HCT116 (cell line): ENCODE results near the gene TMEM98. TPM values are rescaled to one million over a fixed set of nuclear protein-coding genes. Genes with fewer than 3 reads are reported as not detected.

ENCODE experiments used
- ATAC-seq: fragments of 200-7000 bp; cut with Tn5 transposase; 2 replicates; pipeline ENCODE4 v1.9.1; 2020; ENCODE audit warnings: mild to moderate bottlenecking, moderate library complexity
- BruUV-seq: library from RNA; stranded (reverse); fragments of 400-500 nt; replicated peaks from 2 replicates; lab custom pipeline; 2021; lab: Mats Ljungman, UMichigan
- CTCF ChIA-PET: fragments of 300-600 bp; sonication (Branson Sonifier 250); formaldehyde crosslinking; loops from one replicate; lab custom pipeline; 2021; ENCODE audit warnings: antibody characterized with exemption; lab: Charles Lee
- POLR2A ChIA-PET: fragments of 300-600, 350-600 bp; sonication (Branson Sonifier 250); formaldehyde crosslinking; loops from one replicate; lab custom pipeline; 2021; ENCODE audit warnings: antibody characterized with exemption; lab: Charles Lee
- RAD21 ChIA-PET, 2 experiments: fragments of 300-600 bp; sonication (Branson Sonifier 250); formaldehyde crosslinking; loops; one replicate each; lab custom pipeline; 2023; ENCODE audit warnings: low total read pairs in 2 of 2; ENCODE audit not compliant: uncharacterized antibody in 2 of 2, unreplicated experiment in 2 of 2, low non-redundant PET in 1 of 2; lab: Charles Lee
- DNase-seq: peaks from one replicate; pipeline ENCODE4 v3.0.0-alpha.2; 2010; ENCODE audit warnings: low read depth, low spot score
- H2AFZ ChIP-seq: fragments of 200-600 bp; shearing (Covaris generic), sonication (generic); 2 replicates; pipeline ENCODE4 v1.6.1; 2017; ENCODE audit warnings: low read depth, mixed run types, mixed read lengths, antibody characterized with exemption, low read length; ENCODE audit not compliant: poor library complexity, severe bottlenecking
- H3K27ac ChIP-seq: 2 replicates; pipeline ENCODE4 v1.5.1; 2012; ENCODE audit warnings: low read depth, low read length
- H3K27me3 ChIP-seq: fragments of 200-600 bp; sonication (generic); 2 replicates; pipeline ENCODE4 v1.6.1; 2016; ENCODE audit warnings: mixed run types, low read length, mixed read lengths; ENCODE audit not compliant: insufficient read depth
- H3K36me3 ChIP-seq, 2 experiments: fragments of 200-500 bp in 1 of 2; fragments of 200-600 bp in 1 of 2; sonication (Bioruptor generic) in 1 of 2; sonication (generic) in 1 of 2; 2 replicates each; pipeline versions ENCODE4 v1.5.1 to v1.6.1; 2014 to 2016; ENCODE audit warnings: low read length in 2 of 2, inconsistent platforms in 1 of 2, mixed read lengths in 1 of 2, mixed run types in 1 of 2; ENCODE audit not compliant: insufficient read depth in 2 of 2, control insufficient read depth in 1 of 2
- H3K4me1 ChIP-seq, 2 experiments: fragments of 200-600 bp in 1 of 2; sonication (generic) in 1 of 2; 2 replicates each; pipeline versions ENCODE4 v1.5.1 to v1.6.1; 2012 to 2017; ENCODE audit warnings: low read length in 2 of 2, inconsistent platforms in 1 of 2, mild to moderate bottlenecking in 1 of 2, mixed read lengths in 1 of 2, mixed run types in 1 of 2, moderate library complexity in 1 of 2; ENCODE audit not compliant: insufficient read depth in 2 of 2, control insufficient read depth in 1 of 2
- H3K4me2 ChIP-seq: fragments of 200-600 bp; sonication (generic); 2 replicates; pipeline ENCODE4 v1.6.1; 2017; ENCODE audit warnings: mixed run types, low read length, mixed read lengths
- H3K4me3 ChIP-seq, 2 experiments: fragments of 200-600 bp in 1 of 2; sonication (generic) in 1 of 2; replicated peaks in 1 of 2; 2 replicates each; pipeline ENCODE4 v1.5.1; 2011 to 2016; ENCODE audit warnings: low read length in 2 of 2, control low read depth in 1 of 2, low read depth in 1 of 2, mild to moderate bottlenecking in 1 of 2, mixed read lengths in 1 of 2, mixed run types in 1 of 2
- H3K79me2 ChIP-seq: fragments of 200-600 bp; sonication (generic); 2 replicates; pipeline ENCODE4 v1.6.1; 2017; ENCODE audit warnings: mild to moderate bottlenecking, mixed run types, low read length, moderate library complexity, mixed read lengths; ENCODE audit not compliant: insufficient read depth
- H3K9ac ChIP-seq: fragments of 200-600 bp; sonication (generic); 2 replicates; pipeline ENCODE4 v1.6.1; 2016; ENCODE audit warnings: low read length, mixed read lengths
- H3K9me2 ChIP-seq: fragments of 200-600 bp; sonication (generic), shearing (Covaris generic); 2 replicates; pipeline ENCODE4 v1.6.1; 2017; ENCODE audit warnings: mixed run types, mild to moderate bottlenecking, moderate library complexity; ENCODE audit not compliant: insufficient read depth
- H3K9me3 ChIP-seq, 2 experiments: fragments of 200-500 bp in 1 of 2; fragments of 200-600 bp in 1 of 2; sonication (Bioruptor generic) in 1 of 2; sonication (generic) in 1 of 2; 2 replicates each; pipeline ENCODE4 v1.6.1; 2014 to 2017; ENCODE audit warnings: low read length in 2 of 2, mixed read lengths in 2 of 2, inconsistent platforms in 1 of 2, low read depth in 1 of 2, mild to moderate bottlenecking in 1 of 2, mixed run types in 1 of 2, moderate library complexity in 1 of 2; ENCODE audit not compliant: control insufficient read depth in 1 of 2, insufficient read depth in 1 of 2
- H4K20me1 ChIP-seq: fragments of 200-600 bp; sonication (generic), shearing (Covaris generic); 2 replicates; pipeline ENCODE4 v1.6.1; 2017; ENCODE audit warnings: mixed run types, mild to moderate bottlenecking, moderate library complexity; ENCODE audit not compliant: insufficient read depth
- ATF3 ChIP-seq: IDR thresholded peaks from 2 replicates; pipeline ENCODE4 v1.6.1; 2012
- CBX3 ChIP-seq: IDR thresholded peaks from 2 replicates; pipeline ENCODE4 v1.6.1; 2012; ENCODE audit warnings: low read depth
- CEBPB ChIP-seq: IDR thresholded peaks from 2 replicates; pipeline ENCODE4 v1.6.1; 2012; ENCODE audit warnings: low read depth
- CTCF ChIP-seq, 3 experiments: fragments of 200-600 bp in 1 of 3; sonication (generic) in 1 of 3; IDR thresholded peaks in 2 of 3; conservative IDR thresholded peaks in 1 of 3; 2 replicates each; pipeline ENCODE4 v1.5.1; 2012 to 2017; ENCODE audit warnings: low read depth in 2 of 3, low read length in 2 of 3, antibody characterized with exemption in 1 of 3, borderline replicate concordance in 1 of 3, control low read depth in 1 of 3, mild to moderate bottlenecking in 1 of 3, mixed read lengths in 1 of 3, mixed run types in 1 of 3, moderate library complexity in 1 of 3; ENCODE audit not compliant: insufficient read depth in 1 of 3
- EGR1 ChIP-seq: IDR thresholded peaks from 2 replicates; pipeline ENCODE4 v1.6.1; 2012; ENCODE audit warnings: low read depth
- ELF1 ChIP-seq: IDR thresholded peaks from 2 replicates; pipeline ENCODE4 v1.6.1; 2012; ENCODE audit warnings: low read depth, borderline replicate concordance
- EZH2 ChIP-seq: fragments of 200-600 bp; sonication (generic); IDR thresholded peaks from 2 replicates; pipeline ENCODE4 v1.6.1; 2017; ENCODE audit warnings: antibody characterized with exemption, mixed run types
- EZH2phosphoT487 ChIP-seq: fragments of 200-600 bp; IDR thresholded peaks from 2 replicates; pipeline ENCODE4 v1.6.1; 2018; ENCODE audit warnings: antibody characterized with exemption, borderline replicate concordance
- FOSL1 ChIP-seq: IDR thresholded peaks from 2 replicates; pipeline ENCODE4 v1.6.1; 2012; ENCODE audit warnings: low read depth
- MAX ChIP-seq: IDR thresholded peaks from 2 replicates; pipeline ENCODE4 v1.6.1; 2012
- POLR2A ChIP-seq: IDR thresholded peaks from 2 replicates; pipeline ENCODE4 v1.7.0; 2011; ENCODE audit warnings: borderline replicate concordance; ENCODE audit not compliant: insufficient read depth, insufficient read length; ENCODE audit errors: extremely low read depth
- REST ChIP-seq: IDR thresholded peaks from 2 replicates; pipeline ENCODE4 v1.6.1; 2012; ENCODE audit warnings: low read depth
- SIN3A ChIP-seq: IDR thresholded peaks from 2 replicates; pipeline ENCODE4 v1.6.1; 2012; ENCODE audit warnings: low read depth
- SP1 ChIP-seq: IDR thresholded peaks from 2 replicates; pipeline ENCODE4 v1.6.1; 2012; ENCODE audit warnings: low read depth
- TCF7L2 ChIP-seq: IDR thresholded peaks from 2 replicates; pipeline ENCODE4 v1.7.0; 2011; ENCODE audit warnings: borderline replicate concordance, inconsistent platforms; ENCODE audit not compliant: insufficient read depth, insufficient read length; ENCODE audit errors: extremely low read depth
- YY1 ChIP-seq: IDR thresholded peaks from 2 replicates; pipeline ENCODE4 v1.6.1; 2011; ENCODE audit warnings: low read length, low read depth, moderate library complexity, mild to moderate bottlenecking; ENCODE audit not compliant: insufficient replicate concordance; ENCODE audit errors: extremely low read depth
- ZBTB33 ChIP-seq: IDR thresholded peaks from 2 replicates; pipeline ENCODE4 v1.6.1; 2011; ENCODE audit warnings: mild to moderate bottlenecking, low read length, moderate library complexity; ENCODE audit not compliant: insufficient replicate concordance; ENCODE audit errors: extremely low read depth
- intact Hi-C: fragments of 100-400 bp; cut with micrococcal nuclease; formaldehyde crosslinking; loops from 2 replicates; pipeline ENCODE4 v1.10.0; 2022
- total RNA-seq: library from RNA; stranded (reverse); gene quantifications from one replicate; pipeline ENCODE4 v1.2.1, GENCODE V29; 2021; ENCODE audit not compliant: unreplicated experiment

The TMEM98 gene
- total RNA-seq, 1 experiment from 2014 or later: 29.3 TPM

GRCh38 chr17:32993977-32994376 lies 66.0 kb downstream of the TMEM98 start:
- H3K9me2 ChIP-seq: no peaks in the 10 kb centered on the region
- no TSS peak for BruUV-seq

More at GRCh38 chr17:32993977-32994376, 66.0 kb downstream of the TMEM98 start:
- Histone ChIP-seq H3K4me3 (no peak overlapping the region), H3K36me3 (no peaks in the 10 kb centered on the region), H2AFZ (no peak overlapping the region), H3K9ac (no peak overlapping the region), H3K4me2 (no peak overlapping the region), H3K9me3 (no peaks in the 10 kb centered on the region), H3K27me3 (no peaks in the 10 kb centered on the region; the same call in 1 of the 2 replicates), H4K20me1 (no peaks in the 10 kb centered on the region), H3K4me1 (peaks cover 2 to 9% of the 10 kb centered on the region in 2 experiments; a peak in 2 of 4 replicates), H3K27ac (no peak overlapping the region), H3K79me2 (no peaks in the 10 kb centered on the region)
- POLR2A ChIA-PET: no interaction called here
- RAD21 ChIA-PET: no interaction called here
- no peak for TF ChIP-seq SP1
- no peak for TF ChIP-seq EZH2
- TF ChIP-seq ELF1: no peak
- TF ChIP-seq EGR1: no peak
- TF ChIP-seq TCF7L2: no peak
- TF ChIP-seq SIN3A: no peak
- no peak for TF ChIP-seq POLR2A
- TF ChIP-seq ZBTB33: no peak
- TF ChIP-seq CBX3: no peak
- TF ChIP-seq MAX: no peak
- no peak for TF ChIP-seq FOSL1
- no peak for TF ChIP-seq YY1
- no peak for TF ChIP-seq REST
- no peak for TF ChIP-seq CTCF (IDR thresholded peaks at IDR 0.05 in 2 of 3, conservative IDR thresholded peaks at IDR 0.05 in 1 of 3; ENCODE audit: borderline replicate concordance in 1 of 3, insufficient read depth in 1 of 3, low read depth in 2 of 3, low read length in 2 of 3)
- TF ChIP-seq CEBPB: no peak
- no peak for TF ChIP-seq ATF3
- TF ChIP-seq EZH2phosphoT487: no peak
- intact Hi-C loops: no loop called here
- DNase-seq: no peak
- CTCF ChIA-PET: no interaction called here
- ATAC-seq: no peak
